Ascending aorta (tissue), 2 donors: ENCODE measurements around the gene PDZD2. TPM values are rescaled to one million over a fixed set of nuclear protein-coding genes. Genes with fewer than 3 reads are reported as not detected.

ENCODE experiments used
- DNase-seq, 2 donors: peaks; one replicate each; pipeline ENCODE4 v3.0.0-alpha.2; 2019; ENCODE audit warnings: low spot score in 2 of 2
- H3K27ac ChIP-seq, 2 donors: fragments of 200-600 bp; sonication (generic); one replicate each; pipeline ENCODE4 v1.5.1; 2016 to 2017; ENCODE audit warnings: mild to moderate bottlenecking in 1 of 2
- H3K27me3 ChIP-seq: fragments of 200-600 bp; sonication (generic); one replicate; pipeline ENCODE4 v1.5.1; 2017
- H3K36me3 ChIP-seq, 2 donors: fragments of 200-600 bp; sonication (generic); one replicate each; pipeline ENCODE4 v1.5.1; 2016
- H3K4me1 ChIP-seq, 2 donors: fragments of 200-600 bp; sonication (generic); one replicate each; pipeline ENCODE4 v1.5.1; 2016 to 2017; ENCODE audit warnings: mild to moderate bottlenecking in 1 of 2
- H3K4me3 ChIP-seq, 2 donors: fragments of 200-600 bp; sonication (generic); one replicate each; pipeline ENCODE4 v1.5.1; 2016 to 2017; ENCODE audit warnings: mild to moderate bottlenecking in 1 of 2
- H3K9me3 ChIP-seq, 2 donors: fragments of 200-600 bp; sonication (generic); one replicate each; pipeline ENCODE4 v1.5.1; 2016
- intact Hi-C: fragments of 100-400 bp; cut with DNase I; formaldehyde crosslinking; loops from one replicate; pipeline ENCODE4 v1.15.1; 2023
- total RNA-seq: library from RNA; depleted of rRNA; stranded (reverse); fragments of >200 nt; gene quantifications from one replicate; pipeline ENCODE4 v1.1.0, GENCODE V29; 2016
- TF ChIP-seq, protein P1 (sequence below), 3 experiments: fragments of 200-600 bp in 2 of 3; fragments of 450-650 bp in 1 of 3; sonication (generic) in 2 of 3; IDR thresholded peaks; one replicate each; pipeline ENCODE4 v1.5.1; 2016 to 2019; ENCODE audit warnings: antibody characterized with exemption in 3 of 3, mild to moderate bottlenecking in 1 of 3, moderate library complexity in 1 of 3

The PDZD2 gene
- total RNA-seq, 1 donor from 2014 or later: 8.1 TPM

DNA sequence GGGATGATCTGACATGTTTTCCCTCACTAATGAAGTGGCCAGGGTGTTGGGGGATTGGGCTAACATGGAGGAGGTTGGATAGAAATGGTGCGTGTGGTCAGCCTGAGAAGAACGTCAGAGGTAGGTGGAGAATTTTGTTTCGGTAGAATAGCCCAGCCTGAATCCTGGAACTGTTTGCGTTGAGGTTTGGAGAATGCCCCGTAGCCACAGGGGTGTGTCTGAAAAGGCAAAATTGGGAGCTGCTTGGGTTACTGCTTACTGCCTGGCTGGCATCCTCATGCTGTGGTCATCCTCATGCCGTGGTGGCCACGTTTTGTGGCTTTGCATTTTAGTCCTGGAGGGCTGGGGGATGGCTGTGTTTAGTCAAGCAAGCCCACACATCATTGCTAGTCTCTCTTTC, 298.3 kb downstream of the PDZD2 start:
- TF ChIP-seq, protein P1, sequence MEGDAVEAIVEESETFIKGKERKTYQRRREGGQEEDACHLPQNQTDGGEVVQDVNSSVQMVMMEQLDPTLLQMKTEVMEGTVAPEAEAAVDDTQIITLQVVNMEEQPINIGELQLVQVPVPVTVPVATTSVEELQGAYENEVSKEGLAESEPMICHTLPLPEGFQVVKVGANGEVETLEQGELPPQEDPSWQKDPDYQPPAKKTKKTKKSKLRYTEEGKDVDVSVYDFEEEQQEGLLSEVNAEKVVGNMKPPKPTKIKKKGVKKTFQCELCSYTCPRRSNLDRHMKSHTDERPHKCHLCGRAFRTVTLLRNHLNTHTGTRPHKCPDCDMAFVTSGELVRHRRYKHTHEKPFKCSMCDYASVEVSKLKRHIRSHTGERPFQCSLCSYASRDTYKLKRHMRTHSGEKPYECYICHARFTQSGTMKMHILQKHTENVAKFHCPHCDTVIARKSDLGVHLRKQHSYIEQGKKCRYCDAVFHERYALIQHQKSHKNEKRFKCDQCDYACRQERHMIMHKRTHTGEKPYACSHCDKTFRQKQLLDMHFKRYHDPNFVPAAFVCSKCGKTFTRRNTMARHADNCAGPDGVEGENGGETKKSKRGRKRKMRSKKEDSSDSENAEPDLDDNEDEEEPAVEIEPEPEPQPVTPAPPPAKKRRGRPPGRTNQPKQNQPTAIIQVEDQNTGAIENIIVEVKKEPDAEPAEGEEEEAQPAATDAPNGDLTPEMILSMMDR (IDR thresholded peaks at IDR 0.05): no peak
- DNase-seq: no peak
- Histone ChIP-seq H3K27me3 (no peaks in the 10 kb centered on the region), H3K4me3 (no peak overlapping the region), H3K9me3 (no peaks in the 10 kb centered on the region), H3K36me3 (no peaks in the 10 kb centered on the region), H3K27ac (no peak overlapping the region), H3K4me1 (no peaks in the 10 kb centered on the region)
- intact Hi-C loops: no loop called here

- H3K27ac ChIP-seq: no peak overlapping the region
- TF ChIP-seq, protein P1 (IDR thresholded peaks at IDR 0.05): no peak
- no peaks in the 10 kb centered on the region for H3K27me3 ChIP-seq
- H3K4me1 ChIP-seq: no peaks in the 10 kb centered on the region
- H3K9me3 ChIP-seq: no peaks in the 10 kb centered on the region
- DNase-seq: no peak
- intact Hi-C loops: no loop called here
- H3K4me3 ChIP-seq: no peak overlapping the region
- H3K36me3 ChIP-seq: no peaks in the 10 kb centered on the region
These were observed 298.8 kb downstream of the PDZD2 start for GRCh38 chr5:31937703-31938102.

DNA sequence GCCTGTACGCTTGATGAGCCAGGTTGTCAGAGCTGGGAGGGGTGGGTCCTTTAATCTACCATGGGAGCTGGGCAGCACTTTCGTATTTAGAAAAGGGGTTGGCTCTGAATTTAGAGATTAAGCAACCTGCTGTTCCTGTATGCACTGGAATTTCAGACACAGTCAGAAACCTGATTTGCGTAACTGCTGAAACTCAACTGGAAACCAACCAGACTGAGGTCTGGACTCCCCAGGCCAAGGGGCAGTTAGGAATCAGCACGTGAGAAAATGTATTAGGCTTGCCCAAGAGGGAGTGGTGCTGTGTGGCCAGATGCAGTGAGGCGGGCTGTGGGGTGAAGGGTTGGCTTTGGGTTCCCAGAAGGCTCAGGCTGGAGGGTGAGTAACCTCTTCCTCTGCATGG, 300.2 kb downstream of the PDZD2 start:
- TF ChIP-seq, protein P1 (IDR thresholded peaks at IDR 0.05): no peak
- H3K4me3 ChIP-seq: no peak overlapping the region
- no peak overlapping the region for H3K27ac ChIP-seq
- H3K4me1 ChIP-seq: no peaks in the 10 kb centered on the region
- intact Hi-C loops: no loop called here
- no peaks in the 10 kb centered on the region for H3K27me3 ChIP-seq
- H3K36me3 ChIP-seq: no peaks in the 10 kb centered on the region
- no peaks in the 10 kb centered on the region for H3K9me3 ChIP-seq
- no peak for DNase-seq

GRCh38 chr5:31941151-31941755, 302.3 kb downstream of the PDZD2 start:
- Histone ChIP-seq H3K27me3 (no peaks in the 10 kb centered on the region), H3K9me3 (no peaks in the 10 kb centered on the region), H3K4me1 (no peaks in the 10 kb centered on the region), H3K27ac (no peak overlapping the region), H3K36me3 (no peaks in the 10 kb centered on the region), H3K4me3 (no peak overlapping the region)
- DNase-seq: no peak
- TF ChIP-seq, protein P1 (IDR thresholded peaks at IDR 0.05): no peak
- intact Hi-C loops: no loop called here

- no peaks in the 10 kb centered on the region for H3K36me3 ChIP-seq
- no peak for DNase-seq
- TF ChIP-seq, protein P1 (IDR thresholded peaks at IDR 0.05): no peak
- H3K27me3 ChIP-seq: no peaks in the 10 kb centered on the region
- H3K9me3 ChIP-seq: no peaks in the 10 kb centered on the region
- H3K4me3 ChIP-seq: no peak overlapping the region
- H3K4me1 ChIP-seq: no peaks in the 10 kb centered on the region
- H3K27ac ChIP-seq: no peak overlapping the region
- intact Hi-C loops: no loop called here
These were observed 303.6 kb downstream of the PDZD2 start for GRCh38 chr5:31942546-31942945.
